ENCODE data around the gene ZPR1. TPM values are rescaled to one million over a fixed set of nuclear protein-coding genes. Genes with fewer than 3 reads are reported as not detected.

Gene ZPR1
- total and polyA plus RNA-seq, 2 experiments from 2014 or later: 30.8 to 76.8 TPM

- no peaks in the 10 kb centered on the region for H3K9me2 ChIP-seq (ENCODE audit: insufficient read depth)
- in situ Hi-C loops (cut with MboI): no loop called here
- no peak overlapping the region for H3K27ac ChIP-seq
- H3F3A ChIP-seq (ENCODE audit: insufficient read depth): peaks cover 24% of the 10 kb centered on the region
- H2AFZ ChIP-seq: no peak overlapping the region
- no peaks in the 10 kb centered on the region for H3K36me3 ChIP-seq (ENCODE audit: low read depth)
- TF ChIP-seq EZH2 (IDR thresholded peaks at IDR 0.05; ENCODE audit: insufficient read depth, poor library complexity, severe bottlenecking): no peak
- TF ChIP-seq EZH2phosphoT487 (IDR thresholded peaks at IDR 0.05; ENCODE audit: insufficient read depth, low read depth): no peak
- no peak for DNase-seq
- H3K9ac ChIP-seq: no peak overlapping the region
- no peaks in the 10 kb centered on the region for H3K9me3 ChIP-seq (ENCODE audit: low read depth)
- H4K20me1 ChIP-seq (ENCODE audit: insufficient read depth): no peaks in the 10 kb centered on the region
- WGBS, 2 experiments (ENCODE audit: low coverage in 1 of 2, low lambda C conversion rate in 2 of 2, missing lambda C conversion rate in 2 of 2): 88 to 95% methylated on average over 1 of the region's 1 CpG
- H3K4me1 ChIP-seq (ENCODE audit: insufficient read depth): peaks cover 28% of the 10 kb centered on the region
- H3K79me2 ChIP-seq (ENCODE audit: insufficient read depth): no peaks in the 10 kb centered on the region
- H3K4me2 ChIP-seq (ENCODE audit: unreplicated experiment): no peak overlapping the region
- H3K4me3 ChIP-seq: no peak overlapping the region
- H3K27me3 ChIP-seq (replicated peaks; ENCODE audit: insufficient read depth): no peaks in the 10 kb centered on the region
Measured at GRCh38 chr11:116796548-116796947, 8.7 kb upstream of the ZPR1 start.

DNA sequence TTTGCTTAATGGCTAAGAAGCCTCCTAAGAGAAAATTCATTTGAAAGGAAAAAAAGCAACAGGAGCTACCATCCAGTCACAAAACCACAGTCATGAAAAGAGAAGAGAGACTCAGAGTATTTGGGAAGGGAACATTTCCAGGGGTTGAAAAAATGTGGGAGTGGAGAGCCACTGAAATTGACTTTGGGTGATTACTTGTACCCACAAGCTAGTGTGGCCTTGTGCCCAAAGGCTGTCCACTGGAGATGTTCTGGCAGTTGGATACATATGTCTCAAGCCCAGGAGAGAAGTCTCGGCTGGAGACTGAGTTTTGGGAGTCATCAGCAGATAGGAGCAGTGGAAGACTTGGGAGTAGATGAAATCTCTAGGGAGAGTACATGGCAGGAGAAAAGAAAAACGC, 7.0 kb upstream of the ZPR1 start:
- Histone ChIP-seq H3K36me3 (ENCODE audit: low read depth) (no peaks in the 10 kb centered on the region), H3K79me2 (ENCODE audit: insufficient read depth) (no peaks in the 10 kb centered on the region), H3K9ac (no peak overlapping the region), H3K27ac (no peak overlapping the region), H2AFZ (no peak overlapping the region), H4K20me1 (ENCODE audit: insufficient read depth) (no peaks in the 10 kb centered on the region), H3F3A (ENCODE audit: insufficient read depth) (peaks cover 24% of the 10 kb centered on the region), H3K9me2 (ENCODE audit: insufficient read depth) (no peaks in the 10 kb centered on the region), H3K4me3 (no peak overlapping the region), H3K4me1 (ENCODE audit: insufficient read depth) (peaks cover 28% of the 10 kb centered on the region), H3K27me3 (replicated peaks; ENCODE audit: insufficient read depth) (no peaks in the 10 kb centered on the region), H3K4me2 (ENCODE audit: unreplicated experiment) (no peak overlapping the region), H3K9me3 (ENCODE audit: low read depth) (no peaks in the 10 kb centered on the region)
- 88 to 91% methylated on average over 2 of the region's 2 CpGs for whole genome bisulfite sequencing, 2 experiments (ENCODE audit: low coverage in 1 of 2, low lambda C conversion rate in 2 of 2, missing lambda C conversion rate in 2 of 2)
- no peak for DNase-seq
- in situ Hi-C loops (cut with MboI): no loop called here
- TF ChIP-seq EZH2 (IDR thresholded peaks at IDR 0.05; ENCODE audit: insufficient read depth, poor library complexity, severe bottlenecking) (no peak), EZH2phosphoT487 (IDR thresholded peaks at IDR 0.05; ENCODE audit: insufficient read depth, low read depth) (no peak)

- H3K9me3 ChIP-seq (ENCODE audit: low read depth): no peaks in the 10 kb centered on the region
- H4K20me1 ChIP-seq (ENCODE audit: insufficient read depth): no peaks in the 10 kb centered on the region
- no peak for DNase-seq
- H3K4me3 ChIP-seq: no peak overlapping the region
- no peaks in the 10 kb centered on the region for H3K9me2 ChIP-seq (ENCODE audit: insufficient read depth)
- no peak overlapping the region for H3K27ac ChIP-seq
- H3K4me1 ChIP-seq (ENCODE audit: insufficient read depth): peaks cover 28% of the 10 kb centered on the region
- 97 to 100% methylated on average over 1 of the region's 1 CpG for WGBS, 2 experiments (ENCODE audit: low coverage in 1 of 2, low lambda C conversion rate in 2 of 2, missing lambda C conversion rate in 2 of 2)
- no peaks in the 10 kb centered on the region for H3K79me2 ChIP-seq (ENCODE audit: insufficient read depth)
- peaks cover 24% of the 10 kb centered on the region for H3F3A ChIP-seq (ENCODE audit: insufficient read depth)
- no peak for TF ChIP-seq EZH2 (IDR thresholded peaks at IDR 0.05; ENCODE audit: insufficient read depth, poor library complexity, severe bottlenecking)
- TF ChIP-seq EZH2phosphoT487 (IDR thresholded peaks at IDR 0.05; ENCODE audit: insufficient read depth, low read depth): no peak
- H3K27me3 ChIP-seq (replicated peaks; ENCODE audit: insufficient read depth): no peaks in the 10 kb centered on the region
- no peak overlapping the region for H3K9ac ChIP-seq
- peak overlapping the region; percentile 6; the same call in 1 of the 2 replicates for H2AFZ ChIP-seq
- H3K4me2 ChIP-seq (ENCODE audit: unreplicated experiment): peak overlapping the region; percentile 19
- in situ Hi-C loops (cut with MboI): no loop called here
- no peaks in the 10 kb centered on the region for H3K36me3 ChIP-seq (ENCODE audit: low read depth)
Measured at GRCh38 chr11:116793772-116794097, 5.9 kb upstream of the ZPR1 start.

DNA sequence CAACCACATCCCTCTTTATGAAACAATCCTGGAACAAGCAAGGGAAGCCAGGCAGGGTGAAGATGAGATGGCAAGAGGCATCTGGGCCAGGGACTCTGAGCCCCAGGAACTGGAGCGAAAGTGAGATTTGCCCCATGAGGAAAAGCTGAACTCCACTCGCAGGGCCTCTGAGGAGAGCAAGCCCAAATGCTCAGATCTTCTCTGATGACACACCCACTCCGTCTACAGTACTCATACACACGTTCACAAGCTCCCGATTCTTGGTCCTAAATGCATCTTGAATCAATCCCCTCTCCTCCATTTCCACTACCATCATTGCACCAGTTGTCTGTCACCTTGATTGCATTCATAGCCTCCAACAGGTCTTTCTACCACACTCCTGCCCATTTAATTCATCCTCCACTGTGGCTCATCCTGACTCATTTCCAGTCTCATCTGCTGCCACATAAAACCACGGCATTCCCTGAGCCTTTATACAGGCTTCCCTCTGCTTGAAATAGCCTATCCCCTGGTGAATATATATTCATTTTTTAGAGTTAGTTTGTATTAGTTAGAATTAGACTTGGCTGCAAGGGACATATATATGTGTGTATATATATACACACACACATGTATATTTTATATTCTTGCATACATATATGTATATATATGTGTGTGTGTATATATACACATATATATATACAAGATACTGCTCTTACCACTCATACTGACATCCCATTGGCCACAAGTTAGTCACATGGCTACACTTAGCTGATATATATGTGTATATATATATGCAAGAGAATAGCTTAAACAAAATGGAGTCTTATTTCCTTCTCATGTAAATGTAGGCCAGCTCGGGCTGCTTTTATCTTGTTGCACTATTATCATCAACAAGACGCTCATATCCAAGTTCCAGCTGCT, 5.3 kb upstream of the ZPR1 start:
- no peak overlapping the region for H3K4me3 ChIP-seq
- in situ Hi-C loops (cut with MboI): no loop called here
- H3K27me3 ChIP-seq (replicated peaks; ENCODE audit: insufficient read depth): no peaks in the 10 kb centered on the region
- no peaks in the 10 kb centered on the region for H3K36me3 ChIP-seq (ENCODE audit: low read depth)
- no peaks in the 10 kb centered on the region for H3K79me2 ChIP-seq (ENCODE audit: insufficient read depth)
- H3K9me3 ChIP-seq (ENCODE audit: low read depth): no peaks in the 10 kb centered on the region
- H3K9me2 ChIP-seq (ENCODE audit: insufficient read depth): no peaks in the 10 kb centered on the region
- no peaks in the 10 kb centered on the region for H4K20me1 ChIP-seq (ENCODE audit: insufficient read depth)
- H3K4me1 ChIP-seq (ENCODE audit: insufficient read depth): peaks cover 33% of the 10 kb centered on the region
- H2AFZ ChIP-seq: peak overlapping the region; percentile 6; the same call in 1 of the 2 replicates
- peak; percentile 92 for DNase-seq
- H3K4me2 ChIP-seq (ENCODE audit: unreplicated experiment): peak overlapping the region; percentile 21
- no peak overlapping the region for H3K9ac ChIP-seq
- H3K27ac ChIP-seq: 0 out of 2 replicates have a peak overlapping the region, but pooled peaks have one; percentile 26
- TF ChIP-seq EZH2 (IDR thresholded peaks at IDR 0.05; ENCODE audit: insufficient read depth, poor library complexity, severe bottlenecking) (no peak), EZH2phosphoT487 (IDR thresholded peaks at IDR 0.05; ENCODE audit: insufficient read depth, low read depth) (no peak)
- 41 to 43% methylated on average over 8 of the region's 8 CpGs for WGBS, 2 experiments (ENCODE audit: low coverage in 1 of 2, low lambda C conversion rate in 2 of 2, missing lambda C conversion rate in 2 of 2)
- H3F3A ChIP-seq (ENCODE audit: insufficient read depth): peaks cover 24% of the 10 kb centered on the region
